ENCODE measurements around the gene AXL. TPM values are rescaled to one million over a fixed set of nuclear protein-coding genes. Genes with fewer than 3 reads are reported as not detected.
"Not testable (repeated sequence)": the region's sequence is repeated elsewhere in the genome, so short reads cannot be mapped to it uniquely, and the experiment has no call there.

AXL gene
- total RNA-seq, 1 donor from 2014 or later: 2.6 TPM

DNA sequence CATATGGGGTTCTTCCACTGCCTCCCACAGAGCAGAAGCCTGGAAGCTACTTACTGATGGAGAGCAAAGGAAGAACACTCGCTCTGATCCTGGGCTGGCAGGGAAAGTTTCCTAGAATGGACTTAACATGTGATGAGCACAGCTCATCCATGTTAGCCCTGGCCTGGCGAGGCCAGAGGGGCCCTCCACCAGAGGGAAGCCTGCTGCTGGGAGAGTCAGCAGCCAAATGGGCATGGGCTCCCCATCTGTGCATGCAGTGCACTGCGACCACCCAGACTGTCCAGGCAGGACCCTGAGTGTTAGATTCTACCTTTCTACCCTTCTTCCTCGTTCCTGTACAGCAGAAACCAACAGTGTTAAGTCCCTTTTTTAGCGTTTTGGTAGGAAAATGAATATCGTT is 54.1 kb downstream of the AXL start:
- no peak for DNase-seq (ENCODE audit: low read depth in 2 of 2)

DNA sequence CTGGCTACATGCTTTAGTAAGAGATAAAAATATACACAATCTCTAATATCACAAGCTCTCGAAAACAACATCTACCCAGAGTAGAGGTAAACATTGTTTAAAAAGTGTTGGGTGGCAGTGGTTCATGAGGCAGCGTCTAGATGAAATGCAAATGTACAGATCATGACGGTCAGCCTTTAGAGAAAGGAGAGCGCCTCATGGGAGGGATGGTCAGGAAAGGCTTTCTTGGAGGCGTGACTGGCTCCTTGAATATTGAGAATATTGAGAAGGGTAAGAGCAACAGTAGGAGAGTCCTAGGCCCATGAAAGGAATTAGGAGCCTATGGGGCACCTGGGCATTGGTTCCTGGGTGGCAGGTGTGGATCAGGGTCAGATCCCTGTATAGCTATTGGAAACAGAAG is 55.8 kb downstream of the AXL start:
- no peak for DNase-seq (ENCODE audit: low read depth in 2 of 2)

DNA sequence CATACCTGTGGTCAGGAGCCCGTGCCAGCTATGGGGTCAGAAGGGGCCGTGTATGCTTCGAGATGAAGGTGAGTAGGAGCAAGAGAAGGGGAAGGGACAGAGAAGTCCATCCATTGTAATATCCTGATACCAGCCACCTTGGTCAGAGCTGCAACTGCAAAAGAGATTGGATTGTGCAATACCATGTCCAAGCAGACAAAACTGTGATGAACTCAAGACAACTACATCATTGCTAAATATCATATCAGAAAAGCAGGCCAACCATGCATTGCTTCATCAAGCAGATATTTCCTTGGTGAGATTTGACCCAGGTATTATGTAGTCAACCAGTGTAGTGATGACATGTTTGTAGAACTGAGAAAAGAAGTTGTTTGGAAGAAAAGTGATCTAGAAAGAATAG is 57.2 kb downstream of the AXL start:
- DNase-seq (ENCODE audit: low read depth in 2 of 2): no peak

DNA sequence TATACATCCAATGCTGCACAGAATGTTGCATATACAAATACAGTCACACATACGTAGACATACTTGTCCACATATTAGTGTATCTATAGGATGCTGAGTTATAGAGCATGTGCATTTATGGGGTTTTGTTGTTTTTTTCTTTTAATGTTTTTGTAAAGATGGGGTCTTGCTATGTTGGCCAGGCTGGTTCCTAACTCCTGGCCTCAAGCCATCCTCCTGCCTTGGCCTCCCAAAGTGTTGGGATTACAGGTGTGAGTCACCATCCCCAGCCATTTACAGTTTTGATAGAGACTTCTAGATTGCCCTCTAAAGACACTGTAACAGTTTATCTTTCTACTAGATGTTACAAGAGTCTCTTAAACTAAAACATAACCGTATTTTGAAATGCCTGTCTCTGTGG is 59.5 kb downstream of the AXL start:
- no peak for DNase-seq (ENCODE audit: low read depth in 2 of 2)

DNA sequence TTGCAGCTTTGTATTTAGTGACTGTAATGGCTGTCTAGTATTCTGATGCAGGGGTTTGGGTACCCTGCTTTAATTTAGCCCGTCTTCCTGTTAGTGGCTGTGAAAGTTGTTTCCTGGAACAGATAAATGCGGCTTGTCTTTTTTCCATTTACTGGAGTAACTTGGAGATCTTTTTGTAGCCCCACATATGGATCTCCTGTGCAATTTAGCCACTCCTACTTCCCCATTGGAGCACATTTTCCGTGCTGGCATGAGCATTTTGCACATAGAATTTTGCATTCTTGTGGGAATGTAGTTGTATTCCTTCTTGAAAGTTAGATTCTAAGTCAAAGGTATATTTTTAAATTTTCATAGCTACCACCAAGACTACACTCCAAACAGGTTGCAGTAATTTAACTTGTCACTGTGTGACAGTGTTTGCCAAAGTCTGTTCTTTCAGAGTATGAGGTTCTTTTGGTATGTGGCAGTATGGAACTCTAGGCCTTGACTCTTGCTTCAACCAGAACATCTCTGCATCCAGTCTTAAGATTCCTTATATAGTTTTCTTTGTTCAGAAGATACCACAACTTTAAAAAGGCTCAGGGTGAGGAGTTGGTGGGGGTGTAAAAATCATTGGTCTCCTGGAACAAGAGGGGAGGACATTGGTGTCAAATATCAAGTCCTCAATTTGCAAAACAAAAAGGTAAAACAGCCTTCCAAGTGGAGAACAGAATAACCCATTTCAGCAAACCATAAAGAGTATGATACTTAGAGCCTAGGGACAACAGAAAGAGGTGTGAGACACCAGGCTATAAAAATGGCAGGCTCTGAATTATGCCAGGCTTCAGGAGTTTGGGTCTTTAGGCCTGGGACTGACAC is 69.9 kb downstream of the AXL start:
- no peak for DNase-seq (ENCODE audit: low read depth in 2 of 2)

DNA sequence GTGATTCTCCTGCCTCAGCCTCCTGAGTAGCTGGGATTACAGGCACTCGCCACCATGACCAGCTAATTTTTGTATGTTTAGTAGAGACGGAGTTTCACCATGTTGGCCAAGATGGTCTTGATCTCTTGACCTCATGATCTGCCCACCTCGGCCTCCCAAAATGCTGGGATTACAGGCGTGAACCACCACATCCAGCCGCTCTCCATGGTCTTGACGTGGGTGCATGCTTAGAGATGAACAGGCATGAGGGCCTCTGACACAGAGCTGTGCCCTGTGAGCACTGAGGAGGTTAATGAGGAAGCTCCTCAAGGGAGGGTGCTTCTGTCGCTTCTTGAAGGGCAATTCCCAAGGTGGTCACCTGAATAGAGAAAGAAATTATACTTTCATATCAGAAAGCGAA is 70.8 kb downstream of the AXL start:
- not testable (repeated sequence) for DNase-seq (ENCODE audit: low read depth in 2 of 2)

DNA sequence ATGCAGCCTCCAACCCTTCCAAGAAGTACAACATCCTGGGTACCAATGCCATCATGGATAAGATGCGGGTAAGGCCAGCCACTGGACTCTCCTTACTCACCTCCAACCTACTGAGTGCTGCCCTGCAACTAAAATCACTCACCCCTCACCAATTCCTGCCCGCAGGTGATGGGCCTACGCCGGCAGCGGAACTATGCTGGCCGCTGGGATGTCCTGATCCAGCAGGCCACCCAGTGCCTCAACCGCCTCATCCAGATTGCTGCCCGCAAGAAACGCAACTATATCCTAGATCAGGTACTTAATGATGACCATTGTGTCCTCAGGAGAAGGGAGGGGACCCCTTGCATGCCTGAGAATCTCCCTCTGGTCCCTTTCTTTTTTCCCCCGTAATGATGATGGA is 75.4 kb downstream of the AXL start:
- DNase-seq (ENCODE audit: low read depth in 2 of 2): no peak

DNA sequence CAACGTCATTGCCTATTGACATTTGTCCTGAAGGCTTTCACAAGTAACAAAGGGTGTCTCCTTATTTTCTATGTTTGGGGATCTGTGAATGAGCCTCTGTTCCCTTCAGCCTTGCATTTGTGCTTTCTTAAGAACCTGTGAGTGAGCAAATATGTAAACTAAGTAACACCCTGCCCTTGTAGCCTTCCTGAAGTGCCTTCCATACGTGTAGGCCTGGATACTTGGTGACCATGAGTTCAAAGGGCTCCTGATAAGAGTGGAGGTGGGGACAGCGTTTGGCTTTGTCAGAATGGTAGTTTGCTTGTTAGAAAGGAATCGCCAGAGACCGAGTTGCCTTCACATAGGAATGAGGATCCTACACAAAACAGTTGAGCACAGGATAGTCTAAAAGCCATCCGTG is 76.5 kb downstream of the AXL start:
- DNase-seq (ENCODE audit: low read depth in 2 of 2): no peak

DNA sequence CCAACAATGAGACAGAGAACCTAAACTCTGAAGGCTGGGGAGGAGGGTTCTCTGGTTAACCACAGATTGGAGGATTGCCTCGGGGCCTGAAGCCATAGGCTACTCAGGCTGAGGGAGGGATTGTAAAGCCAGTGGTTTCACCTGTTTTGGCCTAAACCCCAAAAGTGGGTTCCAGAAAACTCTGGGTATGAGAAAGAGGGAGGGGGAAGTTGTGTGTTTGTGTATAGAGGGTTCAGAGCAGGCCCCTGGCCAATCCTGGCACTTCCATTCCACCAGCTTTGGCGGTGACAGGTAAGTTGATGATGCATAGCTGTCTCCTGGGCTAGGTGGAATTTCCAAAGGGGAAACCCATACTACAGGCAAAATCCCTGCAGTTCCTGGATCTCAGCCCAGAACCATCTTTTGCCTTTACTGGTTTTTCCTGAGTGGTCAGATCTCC is 77.4 kb downstream of the AXL start:
- no peak for DNase-seq (ENCODE audit: low read depth in 2 of 2)

DNA sequence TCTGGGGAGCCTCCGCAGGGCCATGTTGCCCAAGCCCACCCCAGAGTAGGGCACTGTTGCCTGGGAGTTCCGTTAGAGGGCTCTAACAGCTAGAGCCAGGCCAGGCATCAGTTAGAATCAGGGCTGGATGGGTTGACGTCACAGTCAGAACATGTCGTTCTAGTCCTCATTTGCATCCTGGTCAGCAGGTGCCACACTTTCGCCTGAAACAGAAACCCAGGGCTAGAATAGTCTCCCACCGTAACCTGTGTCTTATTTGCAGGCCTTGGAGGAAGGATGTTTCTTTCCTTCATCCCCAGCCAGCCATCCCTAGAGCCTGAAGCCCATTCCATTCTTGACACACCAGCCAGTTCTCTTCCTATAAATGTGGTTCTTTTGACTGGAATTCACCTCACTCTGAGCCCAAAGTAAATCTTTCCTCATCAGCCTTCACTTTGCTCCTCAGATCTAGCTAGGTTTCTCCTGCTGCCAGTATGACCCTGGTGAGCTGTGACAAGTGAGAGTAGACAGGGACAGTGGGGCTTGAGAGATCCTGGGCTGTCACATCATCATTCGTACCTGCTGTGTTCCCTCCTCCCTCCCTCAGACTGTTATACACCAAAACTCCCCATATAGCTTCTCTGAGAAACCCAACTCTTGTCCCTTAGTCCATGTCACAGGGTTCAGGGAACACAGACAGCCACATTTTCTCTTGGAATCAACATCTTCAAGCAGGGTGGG is 78.8 kb downstream of the AXL start:
- DNase-seq (ENCODE audit: low read depth in 2 of 2): no peak

DNA sequence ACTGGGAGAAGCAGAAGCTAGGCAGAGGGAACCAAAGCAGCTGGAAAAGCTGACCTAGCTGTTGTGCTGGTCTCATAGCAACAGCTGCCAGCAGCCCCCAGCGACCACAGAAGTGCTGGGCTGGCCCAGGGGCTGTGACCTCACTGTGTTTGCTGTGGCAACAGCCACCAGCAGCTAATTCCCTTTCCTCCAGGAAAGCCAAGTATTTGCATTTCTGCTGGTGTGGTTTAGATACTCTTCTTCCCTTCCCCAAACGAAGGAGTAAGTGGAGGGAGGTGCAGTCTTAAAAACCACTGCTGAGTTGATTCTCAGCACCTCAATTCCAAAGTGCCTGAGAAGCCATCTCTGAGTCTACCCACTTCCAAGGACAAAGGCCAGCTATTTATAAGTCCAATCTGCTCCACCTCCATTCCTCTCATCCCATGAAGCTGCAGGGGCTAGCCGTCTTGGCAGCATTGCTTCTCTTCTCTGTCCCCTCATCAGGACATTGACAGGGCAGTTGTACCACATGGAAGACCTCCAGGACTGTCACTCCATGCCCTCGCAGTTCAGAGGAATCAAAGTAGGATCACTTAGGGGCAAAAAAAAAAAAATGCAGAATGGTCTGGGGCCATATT is 79.4 kb downstream of the AXL start:
- DNase-seq (ENCODE audit: low read depth in 2 of 2): peak; percentile 85 to 93

DNA sequence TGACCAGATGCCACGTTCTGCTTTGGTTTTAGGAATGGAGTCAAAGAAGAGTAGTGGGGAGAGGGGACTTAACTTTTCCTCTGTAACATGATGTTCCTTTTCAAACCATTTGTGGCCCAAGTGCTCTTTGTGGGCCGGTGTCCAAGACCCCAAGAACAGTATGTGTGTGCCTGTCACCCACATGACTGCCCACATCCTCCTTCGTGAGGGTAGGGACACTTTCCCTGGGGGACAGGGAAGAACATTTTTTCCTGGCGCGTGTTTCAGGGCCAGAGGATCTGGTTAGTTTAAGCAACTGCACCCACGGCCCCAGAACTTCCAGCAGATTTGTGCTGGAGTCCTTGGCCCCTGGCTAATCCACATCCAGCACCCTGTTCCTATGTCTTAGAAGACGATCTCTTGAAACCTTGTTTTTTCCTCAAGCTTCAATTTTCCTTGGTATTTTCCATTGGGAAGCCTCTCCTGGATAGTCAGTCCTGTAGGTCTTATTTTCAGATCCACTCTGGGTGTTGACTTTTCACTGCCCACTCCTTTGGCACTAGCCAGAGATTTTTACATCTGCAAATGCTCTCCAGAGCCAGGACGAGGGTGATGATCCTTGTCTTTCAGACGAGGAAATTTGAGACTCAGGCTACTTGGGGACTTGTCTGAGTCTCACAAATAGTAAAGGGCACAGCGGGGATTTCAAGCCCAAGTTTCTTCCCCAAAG is 80.2 kb downstream of the AXL start:
- DNase-seq (ENCODE audit: low read depth in 2 of 2): no peak

DNA sequence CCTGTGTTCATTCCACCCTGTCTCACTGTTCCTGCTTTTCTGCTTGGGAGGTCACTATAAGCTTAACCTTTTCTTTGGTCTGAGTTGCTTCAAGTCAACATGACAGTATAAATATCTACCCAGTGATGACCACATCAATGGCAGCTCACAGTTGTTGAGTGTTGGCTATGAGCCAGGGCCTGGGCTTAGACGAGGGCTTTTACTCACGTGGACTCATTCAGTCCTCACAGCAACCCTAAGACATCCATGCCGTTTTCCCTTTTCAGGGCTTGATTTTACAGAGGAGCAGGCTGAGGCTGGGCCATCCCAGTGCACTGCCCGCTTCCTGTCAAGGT is 80.7 kb downstream of the AXL start:
- peak; percentile 62 to 85 for DNase-seq (ENCODE audit: low read depth in 2 of 2)

DNA sequence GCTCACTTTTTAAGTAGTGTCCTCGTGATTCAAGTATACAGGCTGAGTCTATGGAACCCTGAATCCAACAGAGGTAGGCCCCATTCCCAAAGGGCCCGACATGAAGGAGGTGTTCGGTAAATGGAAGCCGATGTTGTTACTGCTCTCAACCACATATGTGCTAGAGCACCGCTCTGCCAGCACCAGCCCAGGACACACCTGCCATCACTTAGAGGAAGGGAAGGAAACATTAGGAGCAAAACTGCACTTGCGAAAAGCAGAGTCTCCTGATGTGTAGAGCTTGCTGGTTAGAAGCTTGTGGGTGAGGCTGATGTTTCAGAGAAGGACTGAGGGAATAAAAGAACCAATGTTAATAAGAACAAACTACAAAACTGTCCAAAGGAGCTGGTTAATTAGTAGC is 81.5 kb downstream of the AXL start:
- no peak for DNase-seq (ENCODE audit: low read depth in 2 of 2)

DNA sequence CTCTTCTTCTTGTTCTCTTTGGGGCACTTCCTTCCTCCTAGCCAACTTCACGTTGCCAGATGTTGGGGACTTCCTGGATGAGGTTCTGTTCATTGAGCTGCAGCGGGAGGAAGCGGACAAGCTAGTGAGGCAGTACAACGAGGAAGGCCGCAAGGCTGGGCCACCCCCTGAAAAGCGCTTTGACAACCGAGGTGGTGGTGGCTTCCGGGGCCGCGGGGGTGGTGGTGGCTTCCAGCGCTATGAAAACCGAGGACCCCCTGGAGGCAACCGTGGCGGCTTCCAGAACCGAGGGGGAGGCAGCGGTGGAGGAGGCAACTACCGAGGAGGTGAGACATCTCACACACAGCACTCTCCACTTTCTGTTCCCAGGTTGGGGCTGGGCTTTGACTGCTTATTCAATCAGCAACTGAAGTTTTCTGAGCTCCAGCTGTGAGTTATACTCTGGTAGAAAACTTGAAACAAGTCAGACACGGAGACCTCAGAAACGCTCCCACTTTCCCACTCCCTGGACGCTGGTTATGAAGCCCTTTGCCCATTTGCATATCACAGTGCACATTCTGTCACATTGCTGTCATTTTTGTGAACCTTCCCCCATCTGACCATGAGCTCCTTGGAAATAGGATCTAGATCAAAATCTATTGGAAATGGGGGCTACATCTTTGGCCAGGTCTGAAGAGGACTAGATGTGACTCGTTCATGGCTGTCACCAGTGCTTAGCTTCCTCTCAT is 83.8 kb downstream of the AXL start:
- DNase-seq (ENCODE audit: low read depth in 2 of 2): no peak

DNA sequence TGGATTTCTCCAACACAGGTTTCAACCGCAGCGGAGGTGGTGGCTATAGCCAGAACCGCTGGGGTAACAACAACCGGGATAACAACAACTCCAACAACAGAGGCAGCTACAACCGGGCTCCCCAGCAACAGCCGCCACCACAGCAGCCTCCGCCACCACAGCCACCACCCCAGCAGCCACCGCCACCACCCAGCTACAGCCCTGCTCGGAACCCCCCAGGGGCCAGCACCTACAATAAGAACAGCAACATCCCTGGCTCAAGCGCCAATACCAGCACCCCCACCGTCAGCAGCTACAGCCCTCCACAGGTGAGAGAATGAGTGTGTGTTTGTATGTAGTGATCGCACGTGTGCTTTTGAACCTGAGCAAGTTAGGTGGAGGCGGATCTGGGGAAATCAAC is 84.9 kb downstream of the AXL start:
- DNase-seq (ENCODE audit: low read depth in 2 of 2): no peak

DNA sequence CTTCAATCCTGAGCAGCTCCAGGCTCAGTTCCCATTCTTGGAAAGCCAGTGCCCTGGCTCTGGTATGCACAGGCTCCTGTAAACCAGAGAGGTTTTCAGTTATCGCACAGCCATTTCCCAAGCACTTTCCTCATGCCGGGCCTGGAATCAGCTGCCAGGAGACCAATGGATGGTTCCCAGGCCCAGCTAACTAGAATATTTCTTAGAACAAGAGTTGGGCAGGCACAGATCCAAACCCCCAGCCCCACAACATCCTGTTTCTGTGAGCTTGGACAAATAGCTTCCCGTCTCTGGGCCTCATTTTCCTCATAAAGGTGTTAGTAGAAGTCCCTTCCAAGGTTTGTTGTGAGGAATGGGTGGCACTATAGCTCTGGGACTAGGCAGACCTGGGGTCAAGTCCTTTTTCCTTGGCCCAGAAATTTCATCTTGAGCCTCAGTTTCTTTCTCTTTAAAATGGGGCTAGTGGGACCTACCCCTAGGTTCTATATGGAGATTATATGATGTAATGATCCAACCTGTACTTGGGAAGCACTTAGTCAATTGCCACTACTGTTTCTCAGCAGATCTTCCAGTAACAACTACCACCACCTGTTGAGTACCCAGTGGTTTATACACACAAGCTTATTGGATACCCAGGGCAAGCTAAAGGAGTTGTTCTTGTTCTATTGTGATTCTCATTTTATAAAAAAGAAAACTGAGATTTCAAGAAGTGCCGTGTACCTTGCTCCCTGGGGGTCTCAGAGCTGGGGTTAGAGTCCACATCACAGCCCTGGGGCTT is 85.9 kb downstream of the AXL start:
- DNase-seq (ENCODE audit: low read depth in 2 of 2): peak in 1 of 2 donors; percentile 68

DNA sequence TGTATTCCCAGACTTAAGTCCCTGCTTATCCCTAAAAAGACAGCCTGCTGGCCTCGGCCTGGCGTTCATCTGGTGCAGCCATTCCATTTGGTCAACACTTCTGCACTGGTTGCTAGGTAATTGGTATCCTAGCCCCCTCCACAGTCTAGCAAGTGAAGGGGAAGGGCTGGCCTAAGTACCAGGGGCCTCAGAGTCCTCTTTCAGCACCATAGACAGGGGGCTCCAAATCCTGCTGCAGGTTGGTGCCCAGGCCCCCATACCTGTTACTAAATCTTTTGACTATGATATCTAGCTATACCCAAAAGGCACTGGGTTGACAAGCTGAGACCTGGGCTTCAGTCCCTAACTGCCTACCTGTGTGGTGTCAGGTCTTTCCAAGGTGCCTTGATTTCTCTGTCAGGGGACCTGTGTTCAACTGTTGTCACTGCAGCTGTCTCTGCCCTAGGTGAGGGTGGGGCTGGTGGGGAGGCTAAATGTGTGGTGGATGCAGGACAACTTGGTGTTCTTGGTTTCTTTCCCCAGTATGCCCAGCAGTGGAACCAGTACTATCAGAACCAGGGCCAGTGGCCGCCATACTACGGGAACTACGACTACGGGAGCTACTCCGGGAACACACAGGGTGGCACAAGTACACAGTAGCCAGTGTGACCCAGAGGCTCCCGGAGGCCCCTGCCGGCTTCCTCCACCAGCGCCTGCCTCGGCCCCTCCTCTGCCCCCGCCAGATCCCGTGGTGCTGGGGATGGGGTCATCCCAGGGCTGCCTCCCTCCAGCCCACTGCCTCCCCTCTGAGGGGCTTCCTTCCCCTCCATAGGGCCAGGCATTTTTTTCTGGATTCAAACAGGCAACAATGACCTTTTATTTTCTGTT is 87.1 kb downstream of the AXL start:
- DNase-seq (ENCODE audit: low read depth in 2 of 2): no peak

DNA sequence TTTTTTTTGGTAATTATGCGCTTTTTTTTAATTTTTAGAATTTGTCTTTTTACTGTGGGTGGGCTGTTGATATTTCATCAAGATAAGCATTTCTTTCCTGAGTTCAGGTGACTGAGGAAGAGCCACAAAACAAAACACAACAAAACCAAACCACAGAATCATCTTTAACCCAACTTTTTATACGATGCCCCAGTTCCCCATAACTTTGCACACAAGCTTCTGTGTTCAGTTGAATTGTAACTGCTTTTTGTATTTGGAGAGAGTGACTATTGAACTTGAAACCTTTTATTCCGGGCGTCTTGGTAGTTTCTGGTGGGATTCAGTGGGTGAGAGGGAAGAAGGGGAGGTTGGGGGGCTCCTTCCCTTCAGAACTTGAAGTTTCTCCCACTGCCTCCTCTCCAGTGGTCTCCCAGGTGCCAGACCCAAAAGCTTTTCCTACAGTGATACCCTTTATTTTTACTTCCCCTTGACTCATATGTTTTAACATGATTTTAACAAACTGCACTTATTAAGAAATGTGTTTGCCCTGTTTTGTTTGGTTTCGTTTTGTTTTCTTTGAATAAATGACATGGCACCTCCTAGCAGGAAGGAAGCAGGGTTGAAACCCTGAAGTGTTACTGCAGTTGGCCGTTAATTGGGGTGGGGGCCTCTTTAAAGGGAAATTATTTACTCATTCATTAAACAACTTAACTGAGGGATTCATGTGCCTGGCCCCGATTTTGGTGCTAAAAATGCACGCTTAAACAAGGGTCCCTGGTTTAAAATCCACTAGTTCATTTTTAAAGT is 88.3 kb downstream of the AXL start:
- peak in 1 of 2 donors; percentile 36 for DNase-seq (ENCODE audit: low read depth in 2 of 2)

All from lung microvascular endothelial cell (primary cell).